KMS-11 (cell line): Measurements from ENCODE around the gene SELENOH.

ENCODE experiments used
- H2AFZ ChIP-seq: fragments of 200-600 bp; sonication (generic); 2 replicates; pipeline ENCODE4 v1.6.1; 2016; ENCODE audit warnings: antibody characterized with exemption, mixed run types, low read depth
- H3K27ac ChIP-seq: fragments of 200-600 bp; sonication (generic); 2 replicates; pipeline ENCODE4 v1.6.1; 2016; ENCODE audit warnings: mild to moderate bottlenecking, mixed run types
- H3K27me3 ChIP-seq: fragments of 200-600 bp; sonication (generic); 2 replicates; pipeline ENCODE4 v1.6.1; 2017; ENCODE audit warnings: mild to moderate bottlenecking, low read depth, mixed run types, moderate library complexity; ENCODE audit not compliant: insufficient read depth
- H3K36me3 ChIP-seq: fragments of 200-600 bp; sonication (generic); 2 replicates; pipeline ENCODE4 v1.6.1; 2017; ENCODE audit warnings: mild to moderate bottlenecking, mixed run types; ENCODE audit not compliant: insufficient read depth
- H3K4me1 ChIP-seq: fragments of 200-600 bp; sonication (generic); 2 replicates; pipeline ENCODE4 v1.6.1; 2016; ENCODE audit warnings: mild to moderate bottlenecking, low read depth, mixed run types; ENCODE audit not compliant: poor library complexity, severe bottlenecking
- H3K4me2 ChIP-seq: fragments of 200-600 bp; sonication (generic); 2 replicates; pipeline ENCODE4 v1.7.0; 2016; ENCODE audit warnings: mild to moderate bottlenecking, mixed run types
- H3K4me3 ChIP-seq: fragments of 200-600 bp; sonication (generic); IDR thresholded peaks from 2 replicates; pipeline ENCODE4 v1.6.1; 2017; ENCODE audit warnings: low read depth, low read length, mixed read lengths; ENCODE audit not compliant: insufficient read depth
- H3K79me2 ChIP-seq: fragments of 200-600 bp; sonication (generic); 2 replicates; pipeline ENCODE4 v1.6.1; 2016; ENCODE audit warnings: low read depth, mixed run types; ENCODE audit not compliant: insufficient read depth
- H3K9ac ChIP-seq: fragments of 200-600 bp; sonication (generic); 2 replicates; pipeline ENCODE4 v1.6.1; 2016; ENCODE audit warnings: mild to moderate bottlenecking, mixed run types
- H4K20me1 ChIP-seq: fragments of 200-600 bp; sonication (generic); 2 replicates; pipeline ENCODE4 v1.6.1; 2016; ENCODE audit warnings: mild to moderate bottlenecking, mixed run types; ENCODE audit not compliant: insufficient read depth
- CTCF ChIP-seq: fragments of 200-600 bp; sonication (generic); conservative IDR thresholded peaks from 2 replicates; pipeline ENCODE4 v1.6.1; 2017; ENCODE audit warnings: low read depth, mild to moderate bottlenecking, antibody characterized with exemption, low read length, moderate library complexity, mixed read lengths

SELENOH gene

GRCh38 chr11:57792870-57793269 is 51.6 kb downstream of the SELENOH start:
- Histone ChIP-seq H3K9ac (no peak overlapping the region), H3K4me3 (no peak overlapping the region), H3K27ac (no peak overlapping the region), H3K4me1 (peaks cover 12% of the 10 kb centered on the region), H3K79me2 (no peaks in the 10 kb centered on the region), H3K4me2 (peak overlapping the region; percentile 21; the same call in 1 of the 2 replicates), H3K36me3 (no peaks in the 10 kb centered on the region), H4K20me1 (no peaks in the 10 kb centered on the region), H3K27me3 (no peaks in the 10 kb centered on the region), H2AFZ (no peak overlapping the region)
- TF ChIP-seq CTCF = no peak
